Heart left ventricle (tissue), 13 donors: ENCODE data around the gene LYRM7.

Source experiments
- POLR2A ChIP-seq, 2 donors: fragments of 450-650 bp; IDR thresholded peaks; one replicate each; pipeline ENCODE4 v1.6.1; 2017; ENCODE audit warnings: antibody characterized with exemption in 2 of 2, mild to moderate bottlenecking in 2 of 2, moderate library complexity in 2 of 2
- TF ChIP-seq, protein P1 (sequence below), 12 donors: fragments of 200-600 bp; sonication (generic) in 4 of 12; IDR thresholded peaks; one replicate each; pipeline versions ENCODE4 v1.5.0 to v1.8.0; 2018 to 2022; ENCODE audit warnings: antibody characterized with exemption in 12 of 12, mild to moderate bottlenecking in 5 of 12
- donor health status: ischemic (EF 13 %, LVEDD 7.1; RV severe dilation, severe dysfunction).
- donor health status: DM: no; HTN: yes; CAD: no.
- donor health status: DM: no; HTN: no; CAD: no.
- donor health status: ischemic (EF 25% LVEDD 6.9; RV normal size, moderate dysfunction).
- donor health status: ischemic (EF 25% LVEDD 5.7; RV mildly dilated, moderate dysfunction).
- donor health status: ischemic (EF 35%, LVEDD 5.7; RV mildly dilated, moderate dysfunction).
- donor health status: nonischemic (EF 11% LVEDD 7.7; RV severe dilation, severe dysfunction).
- donor health status: DM: yes; HTN: yes; CAD: no.
- donor health status: PGD.
- donor health status: ischemic (EF 29% LVEDD 5.4; RV normal size, mild dysfunction).
- donor health status: nonischemic (EF 23%, LVEDD 6.1; RV moderate dilation, normal function).

- TF ChIP-seq, protein P1, sequence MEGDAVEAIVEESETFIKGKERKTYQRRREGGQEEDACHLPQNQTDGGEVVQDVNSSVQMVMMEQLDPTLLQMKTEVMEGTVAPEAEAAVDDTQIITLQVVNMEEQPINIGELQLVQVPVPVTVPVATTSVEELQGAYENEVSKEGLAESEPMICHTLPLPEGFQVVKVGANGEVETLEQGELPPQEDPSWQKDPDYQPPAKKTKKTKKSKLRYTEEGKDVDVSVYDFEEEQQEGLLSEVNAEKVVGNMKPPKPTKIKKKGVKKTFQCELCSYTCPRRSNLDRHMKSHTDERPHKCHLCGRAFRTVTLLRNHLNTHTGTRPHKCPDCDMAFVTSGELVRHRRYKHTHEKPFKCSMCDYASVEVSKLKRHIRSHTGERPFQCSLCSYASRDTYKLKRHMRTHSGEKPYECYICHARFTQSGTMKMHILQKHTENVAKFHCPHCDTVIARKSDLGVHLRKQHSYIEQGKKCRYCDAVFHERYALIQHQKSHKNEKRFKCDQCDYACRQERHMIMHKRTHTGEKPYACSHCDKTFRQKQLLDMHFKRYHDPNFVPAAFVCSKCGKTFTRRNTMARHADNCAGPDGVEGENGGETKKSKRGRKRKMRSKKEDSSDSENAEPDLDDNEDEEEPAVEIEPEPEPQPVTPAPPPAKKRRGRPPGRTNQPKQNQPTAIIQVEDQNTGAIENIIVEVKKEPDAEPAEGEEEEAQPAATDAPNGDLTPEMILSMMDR (IDR thresholded peaks at IDR 0.05), result no peak
- TF ChIP-seq POLR2A (IDR thresholded peaks at IDR 0.05), result no peak
Observed at GRCh38 chr5:131193106-131193505, 22.4 kb downstream of the LYRM7 start.
